RWPE2 (cell line): ENCODE data around the gene PVALB.

Experiments
- ATAC-seq: fragments of 200-7000 bp; cut with Tn5 transposase; 3 replicates; pipeline ENCODE4 v1.9.1; 2021; ENCODE audit warnings: low read depth
- DNase-seq: peaks from one replicate; pipeline ENCODE4 v3.0.0-alpha.2; 2020; ENCODE audit warnings: low spot score
- H3K27ac ChIP-seq: fragments of 450-650 bp; 2 replicates; pipeline ENCODE4 v1.5.1; 2017; ENCODE audit warnings: mild to moderate bottlenecking; ENCODE audit not compliant: poor library complexity, severe bottlenecking
- H3K27me3 ChIP-seq: fragments of 250-450 bp; sonication (Bioruptor Pico); 2 replicates; pipeline ENCODE4 v1.5.1; 2021; ENCODE audit warnings: mild to moderate bottlenecking, moderate library complexity; ENCODE audit not compliant: insufficient read depth, poor library complexity, severe bottlenecking
- H3K36me3 ChIP-seq: fragments of 250-450 bp; sonication (Bioruptor Pico); 2 replicates; pipeline ENCODE4 v1.5.1; 2020; ENCODE audit warnings: low read depth, mild to moderate bottlenecking, moderate library complexity
- H3K4me1 ChIP-seq: fragments of 250-450 bp; sonication (Bioruptor Pico); 2 replicates; pipeline ENCODE4 v1.5.1; 2021; ENCODE audit warnings: mild to moderate bottlenecking, moderate library complexity; ENCODE audit not compliant: insufficient read depth, poor library complexity, severe bottlenecking
- H3K4me3 ChIP-seq: fragments of 250-450 bp; sonication (Bioruptor Pico); 2 replicates; pipeline ENCODE4 v1.5.1; 2021; ENCODE audit warnings: mild to moderate bottlenecking, moderate library complexity; ENCODE audit not compliant: severe bottlenecking
- H3K9me3 ChIP-seq: fragments of 250-450 bp; sonication (Bioruptor Pico); 2 replicates; pipeline ENCODE4 v1.5.1; 2021; ENCODE audit warnings: mild to moderate bottlenecking, moderate library complexity; ENCODE audit not compliant: severe bottlenecking
- TF ChIP-seq, protein P1 (sequence below): fragments of 450-650 bp; IDR thresholded peaks from one replicate; pipeline ENCODE4 v1.5.1; 2017; ENCODE audit warnings: mild to moderate bottlenecking, moderate library complexity; ENCODE audit not compliant: poor library complexity, severe bottlenecking

The PVALB gene

DNA sequence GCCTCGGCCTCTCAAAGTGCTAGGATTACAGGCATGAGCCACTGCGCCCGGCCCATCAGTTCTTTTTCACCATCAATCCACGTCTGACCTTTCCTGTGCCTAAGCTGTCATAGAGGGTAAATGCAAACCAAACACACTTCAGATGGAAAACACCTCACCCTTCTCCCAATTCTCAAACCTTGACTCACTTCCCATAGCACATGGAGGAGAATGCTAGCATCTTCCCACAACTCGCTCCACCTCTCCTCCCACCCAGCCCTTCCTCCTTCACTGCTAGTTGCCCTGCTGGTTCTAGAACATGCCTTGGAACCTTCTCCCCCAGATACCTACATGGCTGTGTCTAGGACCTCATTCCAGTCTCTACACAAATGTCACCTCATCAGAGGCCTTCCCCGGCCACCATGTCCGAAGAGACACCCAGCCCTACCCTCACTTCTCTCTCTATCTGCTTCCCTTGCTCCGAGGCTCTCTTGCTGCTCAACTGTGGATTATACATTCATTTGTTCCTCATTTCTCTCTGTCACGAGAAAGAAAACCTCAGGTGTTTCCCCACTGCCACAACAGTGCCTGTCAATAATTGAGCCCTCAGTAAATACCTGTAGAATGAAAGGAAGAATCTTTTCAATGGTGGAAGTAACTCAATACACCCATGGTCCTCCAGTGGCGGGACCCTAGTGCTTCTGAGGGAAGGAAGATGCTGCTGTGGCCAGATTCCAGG, 22.7 kb upstream of the PVALB start:
- H3K4me3 ChIP-seq: no peak overlapping the region
- no peak for DNase-seq
- no peaks in the 10 kb centered on the region for H3K36me3 ChIP-seq
- H3K9me3 ChIP-seq: no peaks in the 10 kb centered on the region
- no peak overlapping the region for H3K27ac ChIP-seq
- H3K4me1 ChIP-seq: peaks cover 2% of the 10 kb centered on the region
- TF ChIP-seq, protein P1, sequence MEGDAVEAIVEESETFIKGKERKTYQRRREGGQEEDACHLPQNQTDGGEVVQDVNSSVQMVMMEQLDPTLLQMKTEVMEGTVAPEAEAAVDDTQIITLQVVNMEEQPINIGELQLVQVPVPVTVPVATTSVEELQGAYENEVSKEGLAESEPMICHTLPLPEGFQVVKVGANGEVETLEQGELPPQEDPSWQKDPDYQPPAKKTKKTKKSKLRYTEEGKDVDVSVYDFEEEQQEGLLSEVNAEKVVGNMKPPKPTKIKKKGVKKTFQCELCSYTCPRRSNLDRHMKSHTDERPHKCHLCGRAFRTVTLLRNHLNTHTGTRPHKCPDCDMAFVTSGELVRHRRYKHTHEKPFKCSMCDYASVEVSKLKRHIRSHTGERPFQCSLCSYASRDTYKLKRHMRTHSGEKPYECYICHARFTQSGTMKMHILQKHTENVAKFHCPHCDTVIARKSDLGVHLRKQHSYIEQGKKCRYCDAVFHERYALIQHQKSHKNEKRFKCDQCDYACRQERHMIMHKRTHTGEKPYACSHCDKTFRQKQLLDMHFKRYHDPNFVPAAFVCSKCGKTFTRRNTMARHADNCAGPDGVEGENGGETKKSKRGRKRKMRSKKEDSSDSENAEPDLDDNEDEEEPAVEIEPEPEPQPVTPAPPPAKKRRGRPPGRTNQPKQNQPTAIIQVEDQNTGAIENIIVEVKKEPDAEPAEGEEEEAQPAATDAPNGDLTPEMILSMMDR: no peak
- H3K27me3 ChIP-seq: peaks cover 3% of the 10 kb centered on the region
- peak; percentile 80 for ATAC-seq

DNA sequence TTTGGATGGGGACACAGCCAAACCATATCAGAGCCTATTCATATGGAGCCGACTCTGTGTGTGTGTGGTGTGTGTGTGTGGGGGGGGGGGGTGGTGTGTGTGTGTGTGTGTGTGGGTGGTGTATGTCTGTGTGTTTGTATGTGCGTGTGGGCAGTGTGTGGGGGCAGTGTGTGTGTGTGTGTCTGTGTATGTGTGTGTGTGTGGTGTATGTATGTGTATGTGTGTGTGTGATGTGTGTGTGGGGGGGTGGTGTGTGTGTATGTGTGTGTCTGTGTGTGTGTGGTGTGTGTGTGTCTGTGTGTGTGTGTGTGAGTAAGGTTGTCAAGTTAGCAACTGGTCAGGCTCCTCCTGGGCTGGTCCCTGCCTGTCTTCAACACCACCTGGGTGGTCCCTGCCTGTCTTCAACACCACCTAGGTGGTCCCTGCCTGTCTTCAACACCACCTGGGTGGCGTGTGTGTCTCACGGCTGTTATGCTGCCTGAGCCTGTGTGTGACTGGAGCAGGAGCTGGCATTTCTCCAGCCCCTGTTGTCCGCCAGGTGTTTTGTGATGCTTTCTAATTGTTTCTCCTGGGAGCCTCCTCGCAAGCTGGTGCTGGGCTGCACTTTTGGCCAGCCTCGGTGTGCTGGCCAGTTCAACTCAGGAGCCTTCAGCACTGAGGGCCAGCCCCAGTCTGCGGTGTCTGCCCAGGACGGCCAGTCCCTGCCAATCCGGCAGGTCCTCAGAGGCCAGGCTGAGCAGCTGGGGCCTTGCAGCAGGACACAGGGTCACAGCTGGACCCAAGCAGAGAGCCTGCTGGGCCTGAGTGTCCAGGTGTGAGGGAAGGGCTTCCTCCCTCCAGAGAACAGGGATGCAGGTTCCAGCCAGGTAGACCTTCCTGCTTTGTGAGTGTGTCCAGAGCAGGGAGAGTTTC, 21.5 kb upstream of the PVALB start:
- TF ChIP-seq, protein P1: no peak
- H3K4me1 ChIP-seq: peaks cover 2% of the 10 kb centered on the region
- ATAC-seq (no peak), DNase-seq (no peak)
- H3K27me3 ChIP-seq: peaks cover 3% of the 10 kb centered on the region
- H3K36me3 ChIP-seq: no peaks in the 10 kb centered on the region
- H3K4me3 ChIP-seq: no peak overlapping the region
- H3K9me3 ChIP-seq: no peaks in the 10 kb centered on the region
- no peak overlapping the region for H3K27ac ChIP-seq

DNA sequence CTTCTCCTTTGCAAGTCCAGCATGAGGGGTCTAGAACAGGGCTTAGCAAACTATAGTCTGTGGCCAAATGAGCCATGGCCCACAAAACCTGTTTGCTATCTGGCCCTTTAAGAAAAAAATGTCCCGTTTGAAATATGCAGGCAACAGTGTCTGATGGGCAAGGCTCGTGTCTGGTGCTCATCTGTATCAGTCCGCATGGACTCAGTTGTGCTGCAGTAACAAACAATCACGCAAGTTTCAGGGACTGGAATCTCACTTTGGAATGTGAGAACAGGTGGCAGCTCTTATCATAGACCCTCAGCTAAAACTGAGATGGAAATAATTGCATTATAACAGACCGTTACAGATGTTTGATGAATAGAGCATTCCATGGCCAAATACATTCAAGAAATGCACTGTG, 19.1 kb upstream of the PVALB start:
- Histone ChIP-seq H3K9me3 (no peaks in the 10 kb centered on the region), H3K36me3 (no peaks in the 10 kb centered on the region), H3K27ac (no peak overlapping the region), H3K4me1 (peaks cover 2% of the 10 kb centered on the region), H3K4me3 (no peak overlapping the region), H3K27me3 (no peaks in the 10 kb centered on the region)
- TF ChIP-seq, protein P1: no peak
- DNase-seq (no peak), ATAC-seq (no peak)

DNA sequence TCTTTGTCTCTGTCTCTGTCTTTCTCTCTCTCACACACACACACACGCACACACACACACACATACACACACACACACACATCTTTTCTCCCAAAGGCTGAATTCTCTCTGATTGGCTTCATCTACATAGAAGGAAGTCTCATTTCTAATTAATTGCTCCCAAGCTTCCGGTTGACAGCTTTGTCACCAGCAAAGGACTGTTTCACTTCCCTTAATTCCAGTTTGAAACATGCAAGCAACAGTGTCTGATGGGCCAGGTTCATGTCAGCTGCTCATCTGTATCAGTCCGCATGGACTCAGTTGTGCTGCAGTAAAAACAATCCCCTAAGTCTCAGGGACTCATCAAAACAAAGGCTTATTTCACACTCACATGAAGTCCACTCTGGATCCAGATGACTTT, 16.2 kb upstream of the PVALB start:
- no peak for DNase-seq

More for the DNA sequence above, 16.2 kb upstream of the PVALB start:
- Histone ChIP-seq H3K27ac (no peak overlapping the region), H3K4me3 (no peak overlapping the region), H3K27me3 (no peaks in the 10 kb centered on the region), H3K36me3 (no peaks in the 10 kb centered on the region), H3K9me3 (no peaks in the 10 kb centered on the region), H3K4me1 (no peaks in the 10 kb centered on the region)
- ATAC-seq: no peak
- TF ChIP-seq, protein P1: no peak
